PC-9 (cell line): Measurements from ENCODE around the gene GRAMD2A. TPM values are rescaled to one million over a fixed set of nuclear protein-coding genes. Genes with fewer than 3 reads are reported as not detected.

ENCODE experiments used
- BruUV-seq: library from RNA; stranded (reverse); fragments of 400-500 nt; replicated peaks from 2 replicates; lab custom pipeline; 2021; lab: Mats Ljungman, UMichigan
- CTCF ChIA-PET: fragments of 300-600 bp; sonication (Branson Sonifier 250); formaldehyde crosslinking; loops from one replicate; lab custom pipeline; 2022; ENCODE audit warnings: antibody characterized with exemption; lab: Charles Lee
- POLR2A ChIA-PET: fragments of 300-600 bp; sonication (Branson Sonifier 250); formaldehyde crosslinking; loops from one replicate; lab custom pipeline; 2022; ENCODE audit warnings: antibody characterized with exemption; ENCODE audit not compliant: unreplicated experiment; lab: Charles Lee
- DNase-seq, 2 experiments: peaks; one replicate each; pipeline versions ENCODE4 v3.0.0 to v3.0.0-alpha.2; 2015 to 2022; ENCODE audit warnings: mixed read lengths in 1 of 2
- H2AFZ ChIP-seq: fragments of 200-600 bp; sonication (generic); 2 replicates; pipeline ENCODE4 v1.8.1; 2017; ENCODE audit warnings: antibody characterized with exemption
- H3F3A ChIP-seq: fragments of 200-600 bp; sonication (generic); 2 replicates; pipeline ENCODE4 v1.8.1; 2017; ENCODE audit warnings: antibody characterized with exemption, mild to moderate bottlenecking, low read depth; ENCODE audit not compliant: insufficient read depth
- H3K27ac ChIP-seq: fragments of 200-600 bp; sonication (generic); 2 replicates; pipeline ENCODE4 v1.6.1; 2016; ENCODE audit warnings: mixed run types
- H3K27me3 ChIP-seq: fragments of 200-600 bp; sonication (generic); 2 replicates; pipeline ENCODE4 v1.6.1; 2016; ENCODE audit warnings: low read depth, mixed run types; ENCODE audit not compliant: insufficient read depth
- H3K36me3 ChIP-seq: fragments of 200-600 bp; sonication (generic); 2 replicates; pipeline ENCODE4 v1.6.1; 2016; ENCODE audit warnings: low read depth, mixed run types
- H3K4me1 ChIP-seq: fragments of 200-600 bp; sonication (generic); replicated peaks from 2 replicates; pipeline ENCODE4 v1.6.1; 2016; ENCODE audit warnings: mixed run types; ENCODE audit not compliant: insufficient read depth
- H3K4me2 ChIP-seq: fragments of 200-600 bp; sonication (generic); 2 replicates; pipeline ENCODE4 v1.6.1; 2017; ENCODE audit warnings: mixed run types
- H3K4me3 ChIP-seq: fragments of 200-600 bp; sonication (generic); 2 replicates; pipeline ENCODE4 v1.6.1; 2016; ENCODE audit warnings: mixed run types
- H3K79me2 ChIP-seq: fragments of 200-600 bp; sonication (generic); 2 replicates; pipeline ENCODE4 v1.6.1; 2017; ENCODE audit warnings: low read depth, mixed run types
- H3K9me2 ChIP-seq: fragments of 200-600 bp; sonication (generic); 2 replicates; pipeline ENCODE4 v1.8.1; 2017; ENCODE audit warnings: mild to moderate bottlenecking; ENCODE audit not compliant: insufficient read depth
- H3K9me3 ChIP-seq: fragments of 200-600 bp; sonication (generic); 2 replicates; pipeline ENCODE4 v1.8.1; 2016; ENCODE audit warnings: low read depth; ENCODE audit not compliant: insufficient read depth
- H4K20me1 ChIP-seq: fragments of 200-600 bp; sonication (generic); 2 replicates; pipeline ENCODE4 v1.8.1; 2017; ENCODE audit not compliant: insufficient read depth
- EZH2 ChIP-seq: fragments of 200-600 bp; sonication (generic); IDR thresholded peaks from 2 replicates; pipeline ENCODE4 v1.8.0; 2017; ENCODE audit warnings: antibody characterized with exemption, low read depth
- intact Hi-C: fragments of 100-400 bp; cut with micrococcal nuclease; formaldehyde crosslinking; loops from one replicate; pipeline ENCODE4 v1.10.0; 2022; ENCODE audit not compliant: unreplicated experiment
- total RNA-seq: library from RNA; stranded (reverse); gene quantifications from 2 replicates; pipeline ENCODE4 v1.2.3, GENCODE V29; 2021
- TF ChIP-seq, protein P1 (sequence below): fragments of 200-600 bp; sonication (generic); conservative IDR thresholded peaks from 2 replicates; pipeline ENCODE4 v1.6.1; 2017; ENCODE audit warnings: mixed run types, antibody characterized with exemption, mild to moderate bottlenecking, moderate library complexity

GRAMD2A gene
- total RNA-seq, 1 experiment from 2014 or later: 60.2 TPM

DNA sequence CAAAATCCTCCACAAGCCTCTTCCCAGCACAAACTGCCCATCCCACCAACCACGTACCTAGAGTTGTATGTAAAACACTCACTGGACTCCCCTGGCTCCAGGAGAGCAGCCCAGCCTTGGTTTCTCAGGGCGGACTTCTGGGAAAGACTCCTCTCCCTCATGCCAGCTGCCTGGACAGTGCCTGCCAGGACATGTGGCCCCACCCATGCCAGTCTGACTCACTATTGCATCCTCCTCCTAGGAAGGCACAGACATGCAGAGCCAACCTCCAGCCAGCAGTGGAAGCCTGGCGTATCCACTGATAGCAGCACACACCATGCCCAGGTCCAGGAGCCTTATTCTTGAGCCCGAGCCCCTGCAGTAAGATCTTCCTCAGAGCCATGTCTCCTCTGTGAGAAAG, 24.8 kb upstream of the GRAMD2A start:
- peak in 1 of 2 experiments; percentile 65 for DNase-seq
- Histone ChIP-seq H3K9me3 (no peaks in the 10 kb centered on the region), H3K4me3 (no peak overlapping the region), H3F3A (peaks cover 94% of the 10 kb centered on the region), H3K79me2 (peaks cover 100% of the 10 kb centered on the region), H2AFZ (no peak overlapping the region), H3K27me3 (no peaks in the 10 kb centered on the region), H3K9me2 (no peaks in the 10 kb centered on the region), H3K27ac (peak overlapping the region; percentile 31; the same call in 1 of the 2 replicates), H3K4me1 (peaks cover 48% of the 10 kb centered on the region), H3K36me3 (peaks cover 63% of the 10 kb centered on the region), H3K4me2 (peak overlapping the region; percentile 5; the same call in 1 of the 2 replicates), H4K20me1 (peaks cover 90% of the 10 kb centered on the region)
- TF ChIP-seq, protein P1, sequence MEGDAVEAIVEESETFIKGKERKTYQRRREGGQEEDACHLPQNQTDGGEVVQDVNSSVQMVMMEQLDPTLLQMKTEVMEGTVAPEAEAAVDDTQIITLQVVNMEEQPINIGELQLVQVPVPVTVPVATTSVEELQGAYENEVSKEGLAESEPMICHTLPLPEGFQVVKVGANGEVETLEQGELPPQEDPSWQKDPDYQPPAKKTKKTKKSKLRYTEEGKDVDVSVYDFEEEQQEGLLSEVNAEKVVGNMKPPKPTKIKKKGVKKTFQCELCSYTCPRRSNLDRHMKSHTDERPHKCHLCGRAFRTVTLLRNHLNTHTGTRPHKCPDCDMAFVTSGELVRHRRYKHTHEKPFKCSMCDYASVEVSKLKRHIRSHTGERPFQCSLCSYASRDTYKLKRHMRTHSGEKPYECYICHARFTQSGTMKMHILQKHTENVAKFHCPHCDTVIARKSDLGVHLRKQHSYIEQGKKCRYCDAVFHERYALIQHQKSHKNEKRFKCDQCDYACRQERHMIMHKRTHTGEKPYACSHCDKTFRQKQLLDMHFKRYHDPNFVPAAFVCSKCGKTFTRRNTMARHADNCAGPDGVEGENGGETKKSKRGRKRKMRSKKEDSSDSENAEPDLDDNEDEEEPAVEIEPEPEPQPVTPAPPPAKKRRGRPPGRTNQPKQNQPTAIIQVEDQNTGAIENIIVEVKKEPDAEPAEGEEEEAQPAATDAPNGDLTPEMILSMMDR: no peak
- TF ChIP-seq EZH2: no peak
- intact Hi-C loops: no loop called here
- ChIA-PET CTCF (interaction anchor here (0.7 kb wide), 1 partner anchor 16 kb away, joined by 5 read pairs; no protein-coding TSS in a partner anchor), POLR2A (interaction anchor here (0.6 kb wide), 1 partner anchor 23 kb away, joined by 9 read pairs; no protein-coding TSS in a partner anchor)
- no TSS peak for BruUV-seq

DNA sequence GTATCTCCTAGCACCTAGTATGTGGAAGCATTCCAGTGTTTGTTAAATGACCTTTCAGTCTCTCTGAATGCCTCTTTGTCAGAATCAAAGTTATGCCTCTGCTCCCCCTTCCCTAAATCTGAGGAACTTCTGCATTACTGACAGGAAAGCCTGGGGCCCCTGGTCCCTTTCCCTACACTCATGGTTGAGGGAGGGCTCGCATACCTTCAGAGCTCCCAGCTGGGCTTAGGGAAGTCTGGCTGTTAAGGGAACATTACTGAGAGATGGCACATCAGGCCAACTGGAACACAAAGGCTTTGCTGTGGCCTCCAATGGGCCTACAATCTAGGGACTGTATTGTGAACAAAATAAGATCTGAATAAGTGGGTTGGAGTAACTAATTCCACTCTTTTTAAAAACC, 23.1 kb upstream of the GRAMD2A start:
- Histone ChIP-seq H3K79me2 (peaks cover 100% of the 10 kb centered on the region), H2AFZ (no peak overlapping the region), H4K20me1 (peaks cover 96% of the 10 kb centered on the region), H3K9me3 (no peaks in the 10 kb centered on the region), H3K9me2 (no peaks in the 10 kb centered on the region), H3K36me3 (peaks cover 76% of the 10 kb centered on the region), H3K4me3 (no peak overlapping the region), H3K27ac (peak overlapping the region; percentile 37), H3F3A (peaks cover 96% of the 10 kb centered on the region), H3K4me2 (no peak overlapping the region), H3K4me1 (peaks cover 31% of the 10 kb centered on the region), H3K27me3 (no peaks in the 10 kb centered on the region)
- ChIA-PET CTCF (no interaction called here), POLR2A (interaction anchor here (0.5 to 0.6 kb wide), 2 partner anchors 472 to 932 kb away, joined by 3 to 6 read pairs; no protein-coding TSS in a partner anchor)
- DNase-seq: no peak
- TF ChIP-seq, protein P1: no peak
- no peak for TF ChIP-seq EZH2
- no TSS peak for BruUV-seq
- intact Hi-C loops: no loop called here

DNA sequence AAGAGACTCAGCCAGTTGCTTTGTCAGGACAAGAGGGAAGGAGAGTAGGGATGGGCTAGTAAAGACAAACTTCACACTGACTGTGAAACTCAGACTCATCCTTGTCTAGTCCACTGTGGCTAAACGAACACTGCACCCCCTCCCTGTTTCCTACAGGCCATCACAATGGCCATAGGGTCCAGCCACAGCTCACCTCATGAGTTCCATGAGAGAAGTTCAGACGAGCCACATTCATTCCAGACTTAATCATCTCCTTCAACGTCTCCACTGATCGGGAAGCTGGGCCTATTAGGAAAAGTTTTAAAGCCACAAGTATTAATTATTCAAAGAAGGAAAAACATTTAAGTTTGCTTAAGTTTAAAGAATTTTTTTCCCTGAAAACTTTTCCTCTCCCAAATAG, 19.6 kb upstream of the GRAMD2A start:
- H3K79me2 ChIP-seq: peaks cover 93% of the 10 kb centered on the region
- ChIA-PET POLR2A (interaction anchor here (0.6 to 0.7 kb wide), 2 partner anchors 21 to 57 kb away, joined by 3 to 4 read pairs; no protein-coding TSS in a partner anchor), CTCF (no interaction called here)
- intact Hi-C loops: no loop called here
- no peak overlapping the region for H3K4me2 ChIP-seq
- H3K27ac ChIP-seq: peak overlapping the region; percentile 36; the same call in 1 of the 2 replicates
- H3K27me3 ChIP-seq: no peaks in the 10 kb centered on the region
- peaks cover 74% of the 10 kb centered on the region for H3K36me3 ChIP-seq
- H3K4me1 ChIP-seq: 0 out of 2 replicates have a peak, but pooled peaks cover under 1% of the 10 kb centered on the region
- no peaks in the 10 kb centered on the region for H3K9me2 ChIP-seq
- TF ChIP-seq, protein P1: no peak
- no peak for TF ChIP-seq EZH2
- H3K4me3 ChIP-seq: no peak overlapping the region
- BruUV-seq: no TSS peak
- DNase-seq: no peak
- peaks cover 97% of the 10 kb centered on the region for H4K20me1 ChIP-seq
- no peak overlapping the region for H2AFZ ChIP-seq
- peaks cover 92% of the 10 kb centered on the region for H3F3A ChIP-seq
- H3K9me3 ChIP-seq: no peaks in the 10 kb centered on the region
